ENCODE results near the gene FBL. TPM values are rescaled to one million over a fixed set of nuclear protein-coding genes. Genes with fewer than 3 reads are reported as not detected.

FBL gene
- total RNA-seq, 1 experiment from 2014 or later = 554 TPM

- ChIA-PET POLR2A (no interaction called here), CTCF (no interaction called here), RAD21 (ENCODE audit: low non-redundant PET in 1 of 2, low total read pairs in 2 of 2, uncharacterized antibody in 2 of 2, unreplicated experiment in 2 of 2) (no interaction called here)
- no TSS peak for BruUV-seq (replicated peaks)
- Histone ChIP-seq H3K79me2 (ENCODE audit: insufficient read depth, low read length) (peaks cover 16% of the 10 kb centered on the region; the same call in 1 of the 2 replicates), H3K36me3 (ENCODE audit: control insufficient read depth in 1 of 2, insufficient read depth in 2 of 2, low read length in 2 of 2) (peaks cover 53 to 81% of the 10 kb centered on the region in 2 experiments), H3K9me3 (ENCODE audit: control insufficient read depth in 1 of 2, insufficient read depth in 1 of 2, low read depth in 1 of 2, low read length in 2 of 2) (no peaks in the 10 kb centered on the region), H3K27me3 (ENCODE audit: insufficient read depth, low read length) (no peaks in the 10 kb centered on the region), H3K9ac (ENCODE audit: low read length) (no peak overlapping the region), H3K4me2 (ENCODE audit: low read length) (no peak overlapping the region), H3K4me3 (replicated peaks in 1 of 2; ENCODE audit: low read depth in 1 of 2, low read length in 2 of 2) (no peak overlapping the region), H4K20me1 (ENCODE audit: insufficient read depth) (no peaks in the 10 kb centered on the region; the same call in 1 of the 2 replicates), H3K27ac (ENCODE audit: low read depth, low read length) (no peak overlapping the region), H3K4me1 (ENCODE audit: control insufficient read depth in 1 of 2, insufficient read depth in 2 of 2, low read length in 2 of 2) (no peaks in the 10 kb centered on the region), H2AFZ (ENCODE audit: low read depth, low read length, poor library complexity, severe bottlenecking) (no peak overlapping the region), H3K9me2 (ENCODE audit: insufficient read depth) (no peaks in the 10 kb centered on the region)
- ATAC-seq (no peak), DNase-seq (ENCODE audit: low read depth, low spot score) (no peak)
- TF ChIP-seq ELF1 (IDR thresholded peaks at IDR 0.05; ENCODE audit: borderline replicate concordance, low read depth) (no peak), JUND (IDR thresholded peaks at IDR 0.05) (no peak), ZNF274 (IDR thresholded peaks at IDR 0.05; ENCODE audit: low read depth, low read length) (no peak), MAX (IDR thresholded peaks at IDR 0.05) (no peak), POLR2AphosphoS5 (IDR thresholded peaks at IDR 0.05; ENCODE audit: low read depth, low read length) (no peak), ZFX (IDR thresholded peaks at IDR 0.05) (no peak), ATF3 (IDR thresholded peaks at IDR 0.05) (no peak)
- intact Hi-C loops (cut with micrococcal nuclease) = no loop called here
Observed at GRCh38 chr19:39832341-39833083, 13.7 kb downstream of the FBL start.

- ChIA-PET POLR2A (no interaction called here), RAD21 (ENCODE audit: low non-redundant PET in 1 of 2, low total read pairs in 2 of 2, uncharacterized antibody in 2 of 2, unreplicated experiment in 2 of 2) (no interaction called here), CTCF (no interaction called here)
- peaks cover 8% of the 10 kb centered on the region; the same call in 1 of the 2 replicates for H3K79me2 ChIP-seq (ENCODE audit: insufficient read depth, low read length)
- no peaks in the 10 kb centered on the region for H3K27me3 ChIP-seq (ENCODE audit: insufficient read depth, low read length)
- no peak overlapping the region for H3K9ac ChIP-seq (ENCODE audit: low read length)
- no peaks in the 10 kb centered on the region for H3K4me1 ChIP-seq (ENCODE audit: control insufficient read depth in 1 of 2, insufficient read depth in 2 of 2, low read length in 2 of 2)
- no peak overlapping the region for H3K27ac ChIP-seq (ENCODE audit: low read depth, low read length)
- H3K9me2 ChIP-seq (ENCODE audit: insufficient read depth) = no peaks in the 10 kb centered on the region
- no peaks in the 10 kb centered on the region for H3K9me3 ChIP-seq (ENCODE audit: control insufficient read depth in 1 of 2, insufficient read depth in 1 of 2, low read depth in 1 of 2, low read length in 2 of 2)
- no peak overlapping the region for H2AFZ ChIP-seq (ENCODE audit: low read depth, low read length, poor library complexity, severe bottlenecking)
- ATAC-seq (no peak), DNase-seq (ENCODE audit: low read depth, low spot score) (no peak)
- peaks cover 48 to 76% of the 10 kb centered on the region in 2 experiments for H3K36me3 ChIP-seq (ENCODE audit: control insufficient read depth in 1 of 2, insufficient read depth in 2 of 2, low read length in 2 of 2)
- H4K20me1 ChIP-seq (ENCODE audit: insufficient read depth) = no peaks in the 10 kb centered on the region
- no peak overlapping the region for H3K4me2 ChIP-seq (ENCODE audit: low read length)
- no TSS peak for BruUV-seq (replicated peaks)
- no peak overlapping the region for H3K4me3 ChIP-seq (replicated peaks in 1 of 2; ENCODE audit: low read depth in 1 of 2, low read length in 2 of 2)
- no peak for TF ChIP-seq EGR1 (IDR thresholded peaks at IDR 0.05; ENCODE audit: low read depth)
- intact Hi-C loops (cut with micrococcal nuclease) = no loop called here
Observed at GRCh38 chr19:39831679-39832078, 14.5 kb downstream of the FBL start.

Measured in HCT116 (cell line).